Islet of Langerhans (tissue), 1 donor: ENCODE data around the gene MPC1.

Source experiments
- FAIRE-seq: peaks from one replicate; lab custom pipeline; 2011; peaks lifted over from hg19 to GRCh38; lab: Jason Lieb, UNC

Gene MPC1

DNA sequence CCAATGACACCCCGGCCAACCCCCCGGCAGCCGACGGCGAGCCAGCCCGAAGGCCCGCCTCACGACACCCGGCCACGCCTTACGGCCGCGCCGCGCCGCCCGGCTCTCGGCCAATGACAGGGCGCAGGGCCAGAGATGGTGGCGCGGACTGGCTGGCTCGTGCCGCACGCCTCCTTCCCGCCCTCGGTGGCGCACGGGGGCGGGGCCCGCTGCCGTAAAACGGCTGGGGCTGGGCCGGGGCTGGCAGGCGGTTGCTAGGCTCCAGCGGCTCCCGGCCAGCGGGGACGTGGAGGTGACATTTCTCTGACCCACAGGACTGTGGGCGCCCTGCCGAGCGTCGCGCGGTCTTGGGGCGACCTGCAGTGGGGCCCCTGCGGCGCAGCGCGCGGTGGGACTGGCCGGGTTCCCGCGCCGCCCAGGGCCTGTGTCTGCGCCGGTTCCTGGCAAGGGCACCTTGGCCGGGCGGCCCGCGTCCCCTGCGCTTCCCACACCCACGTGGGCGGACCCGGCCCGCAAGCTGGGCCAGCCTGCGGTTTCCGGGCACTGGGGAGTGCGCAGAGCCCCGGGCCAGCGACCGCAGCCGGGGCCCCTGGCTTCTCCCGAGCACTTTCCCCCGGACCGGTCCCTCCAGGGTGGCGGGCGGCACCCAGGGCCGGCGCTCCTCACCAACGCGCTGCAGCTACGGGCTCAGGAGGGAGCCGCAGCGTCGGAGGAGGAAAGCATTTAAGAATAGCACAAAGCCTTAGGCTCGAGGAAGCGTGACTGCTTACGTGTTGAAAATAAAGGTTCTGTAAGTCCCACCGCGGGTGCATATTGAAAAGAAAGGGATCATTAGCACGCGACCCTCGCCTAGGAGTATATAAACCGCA lies at the start of gene MPC1:
Gene MPC1 (minus strand): TSS at position 8 of the 869 bp plus-strand sequence. CDS start 64 bp downstream, outside the sequence.
- FAIRE-seq = no peak

DNA sequence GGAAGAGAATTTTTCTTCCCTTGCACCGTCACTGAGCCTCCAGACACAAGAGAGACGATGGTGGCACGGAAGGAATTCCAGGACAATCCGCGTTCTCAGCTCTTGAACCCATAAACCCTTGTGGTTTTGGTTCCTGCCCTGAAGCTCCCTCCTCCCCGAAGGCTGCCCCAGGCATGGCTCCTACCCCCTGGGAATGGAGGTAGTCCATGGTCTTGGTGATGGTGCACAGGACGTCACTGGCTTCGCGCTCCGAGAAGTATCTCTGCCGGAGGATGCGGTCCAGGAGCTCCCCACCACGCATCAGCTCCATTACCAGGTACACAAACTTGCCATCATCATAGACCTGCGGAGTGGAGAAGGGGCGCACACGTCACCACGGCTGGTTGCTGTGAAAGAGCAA lies 47.5 kb upstream of the MPC1 start:
- FAIRE-seq = no peak

DNA sequence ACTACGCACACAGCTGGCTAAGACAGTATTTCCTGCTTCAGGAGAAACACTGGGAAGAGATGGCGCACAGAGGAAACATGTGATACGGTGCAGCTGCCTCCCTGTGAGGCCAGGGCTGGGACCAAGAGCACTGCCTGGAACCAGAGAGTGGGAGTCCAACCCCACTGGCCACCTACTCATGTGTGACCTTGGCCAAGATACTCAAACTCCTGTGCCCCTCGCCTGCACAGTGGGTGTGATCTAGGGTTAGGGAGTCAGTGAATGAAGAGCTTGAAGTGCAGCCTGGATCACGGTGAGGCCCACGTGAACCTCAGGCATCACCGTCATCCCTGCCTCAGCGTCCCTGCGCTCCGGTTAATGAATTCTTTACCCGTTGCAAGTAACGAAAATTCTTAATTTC lies 41.7 kb upstream of the MPC1 start:
- FAIRE-seq = no peak

DNA sequence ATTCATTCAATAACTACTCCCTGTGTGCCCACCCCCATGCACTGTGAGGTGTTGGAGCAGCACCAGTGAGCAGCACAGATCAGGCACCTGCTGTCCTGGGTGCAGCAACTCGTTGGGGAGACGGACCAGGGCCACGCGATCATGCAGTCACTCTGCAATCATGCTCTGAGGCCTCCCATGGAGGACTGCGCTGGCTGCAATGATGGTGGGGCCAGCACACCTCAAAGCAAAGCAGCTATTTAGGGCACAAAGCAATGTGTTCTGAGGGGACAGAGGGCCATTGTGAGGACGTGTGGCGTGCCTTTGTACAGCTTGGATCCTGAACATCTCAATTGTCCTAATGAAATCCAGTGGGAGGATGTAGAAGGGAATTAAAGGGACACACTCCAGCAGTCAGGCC lies 41.0 kb upstream of the MPC1 start:
- no peak for FAIRE-seq

DNA sequence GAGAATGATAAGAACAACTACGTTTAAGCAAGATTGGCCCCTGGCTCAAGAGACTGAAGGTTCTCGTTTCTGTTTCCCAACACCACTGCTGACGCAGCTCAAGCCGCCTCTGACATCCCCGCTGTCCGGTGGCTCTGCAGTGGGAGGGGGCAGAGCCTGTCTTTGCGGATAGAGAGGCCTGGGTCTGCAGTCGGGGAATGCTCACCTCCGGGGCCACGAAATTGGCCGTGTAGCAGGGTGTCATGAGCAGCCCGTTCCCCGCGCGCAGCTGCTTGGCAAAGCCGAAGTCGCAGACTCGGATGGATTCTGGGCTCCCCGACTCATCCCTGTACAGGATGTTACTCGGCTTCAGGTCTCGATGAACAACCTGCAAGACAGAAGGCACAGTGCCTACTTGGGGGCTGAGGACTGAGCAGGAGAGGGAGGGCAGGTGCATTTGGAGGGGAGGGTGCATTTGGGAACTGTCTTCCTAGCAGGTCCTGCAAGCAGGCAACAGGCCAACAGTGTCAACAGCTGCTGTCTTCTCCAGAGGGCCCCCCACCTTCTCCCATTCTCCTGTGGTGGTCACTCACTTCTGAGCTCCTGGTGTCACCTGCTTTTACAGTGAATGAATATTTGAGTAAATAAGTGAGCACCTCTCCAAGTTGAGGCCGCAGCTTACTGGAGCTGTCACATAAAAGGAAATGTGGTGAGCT lies 40.5 kb upstream of the MPC1 start:
- FAIRE-seq = no peak

DNA sequence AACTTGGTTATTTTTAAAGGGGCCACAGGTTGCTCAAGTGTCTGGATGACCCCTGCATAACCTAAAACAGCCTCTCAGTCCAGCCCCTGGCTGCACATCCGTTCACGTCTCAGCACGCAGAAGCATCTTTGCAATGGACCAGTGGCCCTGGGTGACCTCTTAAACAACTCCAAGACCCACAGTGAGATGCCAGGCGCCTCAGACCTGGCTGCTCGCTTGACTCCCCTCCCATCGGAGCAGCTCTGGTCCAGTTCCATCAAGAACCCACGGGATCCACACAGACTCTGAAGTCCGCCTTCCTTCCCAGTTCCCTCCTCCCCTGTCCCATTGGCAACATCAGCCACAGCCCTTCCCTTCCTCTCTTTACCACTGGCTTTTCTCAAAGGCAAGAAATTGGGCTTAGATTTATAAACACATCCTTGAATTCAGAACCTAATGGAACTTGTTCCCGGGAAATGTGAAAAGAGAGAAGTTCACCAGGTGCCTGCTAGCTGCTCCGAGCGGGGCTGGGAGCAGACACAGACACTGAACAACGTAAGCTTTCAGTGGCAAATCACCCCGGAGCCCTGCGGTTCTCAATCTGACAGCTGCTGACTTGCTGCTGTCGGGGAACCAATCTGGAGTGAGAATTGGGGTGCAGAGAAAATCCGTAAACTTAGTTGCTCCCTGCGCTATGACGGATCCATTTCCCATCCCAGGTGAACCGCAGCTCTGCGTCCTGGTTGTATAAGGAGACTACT lies 39.6 kb upstream of the MPC1 start:
- FAIRE-seq = no peak

DNA sequence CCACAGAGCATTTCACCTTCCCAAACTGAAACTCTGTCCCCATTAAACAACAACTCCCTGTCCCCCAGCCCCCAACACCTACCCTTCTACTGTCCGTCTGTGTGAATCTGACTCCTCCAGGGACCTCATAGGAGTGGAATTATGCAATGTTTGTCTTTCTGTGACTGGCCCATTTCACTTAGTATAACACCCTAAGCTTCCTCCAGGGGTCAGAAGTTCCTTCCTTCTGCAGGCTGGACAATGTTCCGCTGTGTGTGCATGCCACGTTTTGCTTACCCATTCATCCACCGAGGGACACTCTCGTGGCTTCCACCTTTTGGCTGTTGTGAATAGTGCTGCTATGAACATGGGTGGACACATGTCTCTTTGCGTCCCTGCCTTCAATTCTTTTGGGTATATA lies 37.6 kb upstream of the MPC1 start:
- no peak for FAIRE-seq

DNA sequence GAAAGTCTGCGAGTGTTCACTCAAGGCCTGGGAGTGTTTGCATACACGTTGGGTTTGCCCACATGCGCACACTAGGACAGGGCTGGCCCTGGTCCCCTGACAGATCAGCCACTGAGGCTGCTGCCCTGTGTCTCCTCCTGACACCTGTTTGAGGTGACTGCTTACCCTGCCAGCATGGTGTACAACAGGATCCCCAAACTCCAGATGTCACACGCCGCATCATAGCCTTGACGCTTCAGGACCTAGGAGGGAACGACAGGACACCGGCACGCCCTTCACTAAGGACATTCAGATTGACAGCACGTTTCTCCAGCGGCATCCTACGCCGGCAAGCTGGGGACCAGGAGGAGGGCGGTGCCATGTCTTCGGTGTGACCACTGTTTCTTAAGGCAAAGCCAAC lies 37.0 kb upstream of the MPC1 start:
- FAIRE-seq = no peak

DNA sequence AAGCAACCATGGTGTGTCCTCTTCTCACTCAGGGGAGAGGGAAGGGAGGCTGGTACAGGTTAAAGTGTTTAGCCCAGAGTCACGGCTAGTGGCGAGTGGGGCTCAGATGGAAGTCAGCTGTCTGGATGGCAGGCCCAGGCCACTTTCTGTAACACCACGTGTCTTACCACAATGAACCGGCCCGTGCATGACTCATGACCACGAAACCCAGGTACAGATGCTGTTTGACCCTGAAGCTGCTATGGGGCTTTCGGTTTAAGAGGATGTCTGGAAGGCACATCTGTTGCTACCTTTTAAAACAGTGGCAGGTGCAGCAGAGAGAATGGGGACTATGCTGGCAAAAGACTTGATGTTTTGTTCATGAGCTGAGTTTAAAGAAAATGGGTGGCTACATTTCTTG lies 36.5 kb upstream of the MPC1 start:
- FAIRE-seq = no peak

DNA sequence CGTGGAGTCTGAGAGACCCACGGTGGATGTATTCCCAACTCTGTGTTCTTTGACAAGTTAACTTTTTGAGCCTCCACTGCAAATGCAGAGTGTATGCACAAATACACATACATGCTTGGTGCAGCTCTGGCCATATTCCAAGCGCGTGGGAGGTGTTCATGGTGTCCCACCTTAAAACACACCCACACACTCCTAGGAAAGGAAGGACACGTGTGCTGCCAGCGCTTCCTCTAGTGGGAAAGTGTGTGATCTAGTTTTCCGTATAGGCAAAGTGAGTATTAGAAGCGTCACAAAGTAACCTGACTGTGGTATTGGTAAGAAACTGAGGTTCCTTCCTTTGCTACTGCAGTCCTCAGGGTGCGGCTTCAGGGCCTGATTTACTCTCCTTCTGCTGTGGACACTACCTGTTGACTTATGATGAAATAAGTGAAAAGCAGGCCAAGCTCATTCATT lies 36.0 kb upstream of the MPC1 start:
- FAIRE-seq = no peak

- no peak for FAIRE-seq
Observed at GRCh38 chr6:166417285-166417691, 34.5 kb upstream of the MPC1 start.

DNA sequence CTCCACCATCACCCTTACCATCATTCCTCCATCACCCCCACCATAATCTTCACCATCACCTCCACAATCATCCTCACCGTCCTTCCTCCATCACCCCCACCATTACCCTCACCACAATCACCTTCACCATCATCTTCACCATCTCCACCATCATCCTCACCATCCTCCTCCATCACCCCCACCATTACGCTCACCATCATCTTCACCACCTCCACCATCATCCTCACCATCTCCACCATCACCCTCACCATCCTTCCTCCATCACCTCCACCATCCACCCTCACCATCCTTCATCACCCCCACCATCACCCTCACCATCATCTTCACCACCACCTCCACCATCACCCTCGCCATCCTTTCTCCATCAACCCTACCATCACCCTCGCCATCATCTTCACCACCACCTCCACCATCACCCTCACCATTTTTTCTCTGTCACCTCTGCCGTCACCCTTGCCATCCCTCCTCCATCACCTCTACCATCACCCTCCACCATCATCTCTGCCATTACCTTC lies 33.1 kb upstream of the MPC1 start:
- FAIRE-seq = no peak

- FAIRE-seq = no peak
Observed at GRCh38 chr6:166415306-166415705, 32.6 kb upstream of the MPC1 start.

- FAIRE-seq = no peak
Observed at GRCh38 chr6:166413491-166413951, 30.8 kb upstream of the MPC1 start.

GRCh38 chr6:166412911-166413384 lies 30.2 kb upstream of the MPC1 start:
- FAIRE-seq = no peak

- no peak for FAIRE-seq
Observed at GRCh38 chr6:166412156-166412910, 29.6 kb upstream of the MPC1 start.

DNA sequence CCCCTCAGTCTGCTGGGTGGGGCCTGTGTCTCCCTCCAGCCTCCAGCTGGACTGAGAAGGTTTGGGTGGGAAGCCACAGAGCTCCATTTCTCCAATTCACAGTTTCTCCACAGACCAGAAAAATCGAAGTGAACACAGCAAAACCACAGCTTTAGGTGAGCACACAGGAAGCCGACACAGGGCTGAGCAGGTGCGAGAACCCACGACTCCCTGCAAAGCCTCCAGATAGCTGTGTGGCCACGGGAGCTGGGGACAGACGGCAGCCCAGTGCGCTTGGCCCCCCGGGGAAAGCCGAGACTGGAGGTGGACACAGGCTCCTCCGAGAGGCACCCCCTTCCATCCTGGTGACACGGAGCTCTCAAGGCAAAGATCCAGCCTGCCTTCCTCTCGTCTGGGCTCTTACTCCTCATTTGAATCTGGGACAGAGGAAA lies 29.0 kb upstream of the MPC1 start:
- no peak for FAIRE-seq

GRCh38 chr6:166411271-166411670 lies 28.5 kb upstream of the MPC1 start:
- no peak for FAIRE-seq

GRCh38 chr6:166410426-166410935 lies 27.7 kb upstream of the MPC1 start:
- FAIRE-seq = no peak

- no peak for FAIRE-seq
Observed at GRCh38 chr6:166408936-166409755, 26.4 kb upstream of the MPC1 start.
